GM20431 (cell line): ENCODE measurements around the gene RAB9A.

Source experiments
- in situ Hi-C: fragments of 300-500 bp; cut with MseI, MboI; formaldehyde crosslinking; loops from one replicate; pipeline ENCODE4 v1.15.0; 2020; ENCODE audit warnings: low sequenced_read_pairs; ENCODE audit not compliant: unreplicated experiment

The RAB9A gene

DNA sequence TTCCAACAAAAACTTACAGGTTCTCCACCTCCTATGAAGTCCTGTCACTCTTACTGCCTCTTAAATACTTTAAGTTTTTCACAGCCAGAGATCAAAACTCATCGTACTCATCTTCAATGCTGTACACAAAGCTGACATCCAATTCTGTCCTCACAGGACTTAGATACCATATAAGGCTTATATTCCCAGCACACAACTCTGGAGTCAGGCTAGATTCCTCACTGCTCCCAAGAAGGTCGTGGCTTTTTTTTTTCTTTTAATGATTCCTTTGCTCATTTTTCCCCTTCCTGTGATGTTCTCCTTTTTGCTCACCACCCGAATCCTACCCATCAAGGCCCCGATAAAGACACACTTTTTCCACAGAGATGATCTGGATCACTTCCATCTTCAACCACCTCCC, 44.6 kb downstream of the RAB9A start:
- in situ Hi-C loops, result no loop called here

DNA sequence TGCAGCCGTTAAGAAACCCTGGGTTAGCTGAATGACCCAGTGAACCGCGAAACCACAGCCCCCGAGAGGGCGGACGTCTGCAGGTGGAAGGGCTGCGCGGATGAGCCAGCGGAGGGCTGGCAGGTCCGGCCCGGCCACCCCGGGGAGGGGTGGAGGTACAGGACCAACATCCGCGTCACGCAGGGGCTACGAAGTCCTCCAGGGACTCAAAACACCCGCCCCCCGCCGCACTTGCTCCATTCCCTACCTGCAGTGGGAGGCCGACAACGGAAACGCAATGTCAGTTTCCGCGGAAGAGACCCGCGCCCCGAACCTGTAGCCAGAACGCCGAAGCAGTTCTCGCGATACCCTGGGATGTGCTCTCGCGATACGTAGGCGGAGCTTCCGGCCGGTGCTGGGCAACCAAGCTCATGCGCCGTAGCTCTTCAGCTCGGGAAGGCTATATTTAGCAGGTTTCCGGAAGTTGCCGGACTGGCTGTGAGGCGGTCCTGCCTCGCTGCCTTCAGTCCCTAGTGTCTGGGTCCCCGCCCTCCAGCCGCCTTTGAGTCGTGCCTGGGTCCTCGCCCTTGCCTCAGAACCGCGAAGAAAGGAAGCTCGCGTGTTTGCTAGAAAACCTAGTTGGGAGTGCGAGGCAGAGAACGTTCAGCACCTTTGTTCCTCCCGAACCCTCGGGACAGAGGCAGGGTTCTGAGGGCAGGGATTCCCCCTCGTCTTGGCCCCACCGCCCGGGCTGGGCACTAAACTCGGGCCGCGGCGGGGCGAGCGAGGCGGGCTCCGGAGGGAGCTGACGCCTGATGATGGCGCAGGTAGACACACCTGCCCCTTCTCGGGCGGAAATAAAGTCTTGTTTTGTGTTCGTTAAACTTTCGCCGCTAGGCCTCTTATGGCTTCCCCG, 45.6 kb downstream of the RAB9A start, which contains the start of the genes OFD1 and TRAPPC2:
OFD1 (plus strand) TSS at position 471 of the 895 bp plus-strand sequence; CDS start at position 795, 324 bp downstream.
TRAPPC2 (minus strand) TSS at position 343 of the 895 bp plus-strand sequence. CDS start 14,657 bp downstream, outside the sequence.
- in situ Hi-C loops, result no loop called here

DNA sequence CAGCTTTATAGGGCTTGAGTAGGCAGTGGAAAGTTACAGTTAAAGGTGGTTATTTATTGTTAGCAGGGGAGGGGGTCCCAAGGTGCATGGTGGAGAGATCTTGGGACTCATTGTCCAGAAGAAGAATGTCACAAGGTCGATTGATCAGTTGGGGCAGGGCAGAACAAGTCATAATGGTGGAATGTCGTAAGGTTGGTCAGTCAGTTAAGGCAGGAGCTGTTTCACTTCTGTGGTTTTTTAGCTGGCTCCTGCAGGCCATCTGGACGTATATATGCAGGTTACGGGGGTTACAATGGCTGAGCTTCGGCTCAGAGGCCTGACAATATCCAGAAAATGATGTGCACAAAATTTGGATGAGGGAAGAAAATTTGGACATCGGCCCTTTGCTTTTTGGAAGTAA, 52.8 kb downstream of the RAB9A start:
- in situ Hi-C loops, result no loop called here

- in situ Hi-C loops, result no loop called here
Measured at GRCh38 chrX:13742397-13743176, 53.7 kb downstream of the RAB9A start.

DNA sequence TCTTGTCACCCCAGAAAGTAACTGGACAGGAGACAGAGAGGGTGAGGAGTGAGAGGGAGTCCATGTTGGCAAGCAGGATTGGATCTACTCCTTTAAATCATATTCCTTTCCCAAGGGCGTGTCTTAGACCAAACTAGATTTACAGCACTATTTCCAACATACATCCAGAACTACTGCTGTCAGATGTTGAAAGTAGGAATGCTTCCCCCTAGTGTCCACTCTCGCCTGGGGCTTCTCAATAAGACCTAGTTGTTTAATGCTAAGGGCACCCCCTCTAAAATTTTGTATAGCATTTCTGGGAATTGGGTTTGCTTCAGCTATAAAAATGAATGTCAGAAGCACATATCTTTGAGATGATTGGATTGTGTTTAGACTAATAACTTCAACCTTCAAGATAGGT, 58.9 kb downstream of the RAB9A start:
- in situ Hi-C loops, result no loop called here

- in situ Hi-C loops, result no loop called here
Measured at GRCh38 chrX:13748486-13748885, 59.6 kb downstream of the RAB9A start.

DNA sequence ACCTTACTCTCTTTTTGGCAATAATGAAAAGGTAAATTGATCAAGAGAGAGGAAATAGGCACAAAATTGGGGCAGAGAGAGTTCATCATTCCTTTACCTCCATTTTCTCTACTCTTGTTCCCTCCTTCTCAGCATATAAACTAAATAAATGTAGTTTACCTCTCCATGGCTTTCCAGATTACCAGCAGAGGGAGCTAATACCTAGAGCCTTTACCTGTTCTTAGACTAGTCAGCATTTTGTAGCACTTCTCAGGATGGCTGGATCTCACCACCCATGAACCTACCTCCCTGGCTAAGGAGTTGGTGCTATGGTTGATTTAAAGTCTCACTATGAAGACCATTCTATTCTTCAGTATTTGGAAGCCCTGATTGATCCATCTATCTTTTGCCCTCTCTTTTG, 61.3 kb downstream of the RAB9A start:
- in situ Hi-C loops, result no loop called here

DNA sequence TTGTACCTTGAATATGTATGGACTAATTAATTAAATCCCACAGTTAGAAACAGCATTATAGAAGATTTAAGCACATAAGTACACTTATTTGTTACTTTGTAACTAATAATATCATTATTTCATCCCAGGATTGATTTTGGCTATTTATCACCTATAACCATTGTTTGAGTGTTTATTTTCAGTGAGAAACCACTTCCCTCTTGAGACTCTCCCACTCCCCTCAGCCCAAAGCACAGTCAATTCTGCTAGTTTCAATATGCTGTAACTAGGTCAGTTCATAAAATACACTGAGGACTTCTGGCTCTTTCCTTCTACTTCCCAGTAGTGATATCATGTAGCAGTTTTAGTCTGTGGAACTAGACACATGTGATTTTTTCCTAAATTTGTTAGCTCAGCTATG, 61.9 kb downstream of the RAB9A start:
- in situ Hi-C loops, result no loop called here

- in situ Hi-C loops, result no loop called here
Measured at GRCh38 chrX:13752141-13752540, 63.2 kb downstream of the RAB9A start.

- in situ Hi-C loops, result no loop called here
Measured at GRCh38 chrX:13752646-13753045, 63.7 kb downstream of the RAB9A start.

GRCh38 chrX:13754765-13755164, 65.8 kb downstream of the RAB9A start:
- in situ Hi-C loops, result no loop called here

DNA sequence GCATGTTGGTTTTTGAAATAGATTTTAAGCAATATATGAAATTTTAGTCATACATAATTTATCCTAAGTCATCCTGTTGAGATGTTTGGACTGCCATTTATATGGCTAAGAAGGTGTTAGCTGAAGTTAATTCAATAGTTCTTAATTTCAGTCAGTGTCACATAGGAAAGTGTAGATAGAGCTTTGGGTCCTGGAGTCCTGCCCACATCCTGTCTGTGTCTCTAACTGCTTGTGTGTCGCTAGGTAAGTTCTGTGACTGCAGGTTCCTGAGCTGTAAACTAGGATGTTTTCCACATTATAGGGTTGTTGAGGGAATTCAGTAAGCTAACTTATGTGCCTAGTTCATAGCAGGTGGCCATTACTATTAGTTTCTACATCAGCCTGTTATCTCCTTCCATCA, 66.3 kb downstream of the RAB9A start:
- in situ Hi-C loops, result no loop called here

- in situ Hi-C loops, result no loop called here
Measured at GRCh38 chrX:13756381-13756780, 67.5 kb downstream of the RAB9A start.

- in situ Hi-C loops, result no loop called here
Measured at GRCh38 chrX:13759152-13759718, 70.3 kb downstream of the RAB9A start.
